ENCODE results near the gene RAB14. TPM values are rescaled to one million over a fixed set of nuclear protein-coding genes. Genes with fewer than 3 reads are reported as not detected.

Gene RAB14
- total RNA-seq, 1 experiment from 2014 or later, result 82.6 TPM

GRCh38 chr9:121192518-121192917 is 9.2 kb downstream of the RAB14 start:
- peaks cover 25% of the 10 kb centered on the region for H3K4me1 ChIP-seq (replicated peaks; ENCODE audit: insufficient read depth)
- CTCF ChIA-PET, result no interaction called here

GRCh38 chr9:121191235-121191634 is 10.4 kb downstream of the RAB14 start:
- BruUV-seq (replicated peaks), result no TSS peak
- Histone ChIP-seq H3K27ac (no peak overlapping the region), H3K79me2 (ENCODE audit: low read depth) (peaks cover 94% of the 10 kb centered on the region), H4K20me1 (ENCODE audit: insufficient read depth) (peaks cover 51% of the 10 kb centered on the region), H3F3A (ENCODE audit: insufficient read depth, low read depth) (no peaks in the 10 kb centered on the region), H3K4me3 (no peak overlapping the region), H3K27me3 (ENCODE audit: insufficient read depth, low read depth) (no peaks in the 10 kb centered on the region), H3K4me2 (no peak overlapping the region), H2AFZ (no peak overlapping the region), H3K9me2 (ENCODE audit: insufficient read depth) (no peaks in the 10 kb centered on the region), H3K36me3 (ENCODE audit: low read depth) (0 out of 2 replicates have a peak, but pooled peaks cover 9% of the 10 kb centered on the region), H3K4me1 (replicated peaks; ENCODE audit: insufficient read depth) (peaks cover 19% of the 10 kb centered on the region), H3K9me3 (ENCODE audit: insufficient read depth, low read depth) (no peaks in the 10 kb centered on the region)
- POLR2A ChIA-PET (ENCODE audit: unreplicated experiment), result interaction anchor here (0.7 kb wide), 1 partner anchor 72 kb away, joined by 6 read pairs; no protein-coding TSS in a partner anchor
- CTCF ChIA-PET, result no interaction called here
- TF ChIP-seq EZH2 (IDR thresholded peaks at IDR 0.05; ENCODE audit: low read depth) (no peak), CTCF (conservative IDR thresholded peaks at IDR 0.05) (no peak)
- DNase-seq, result no peak
- intact Hi-C loops (cut with micrococcal nuclease; ENCODE audit: unreplicated experiment), result no loop called here

More at GRCh38 chr9:121192518-121192917, 9.2 kb downstream of the RAB14 start:
- DNase-seq, result no peak
- no peaks in the 10 kb centered on the region for H3K9me3 ChIP-seq (ENCODE audit: insufficient read depth, low read depth)
- H3K27me3 ChIP-seq (ENCODE audit: insufficient read depth, low read depth), result no peaks in the 10 kb centered on the region
- TF ChIP-seq CTCF (conservative IDR thresholded peaks at IDR 0.05), result no peak
- no peak for TF ChIP-seq EZH2 (IDR thresholded peaks at IDR 0.05; ENCODE audit: low read depth)
- H3K27ac ChIP-seq, result no peak overlapping the region
- POLR2A ChIA-PET (ENCODE audit: unreplicated experiment), result no interaction called here
- BruUV-seq (replicated peaks), result no TSS peak
- H3K4me3 ChIP-seq, result no peak overlapping the region
- peaks cover 96% of the 10 kb centered on the region for H3K79me2 ChIP-seq (ENCODE audit: low read depth)
- H3K4me2 ChIP-seq, result no peak overlapping the region
- no peaks in the 10 kb centered on the region for H3F3A ChIP-seq (ENCODE audit: insufficient read depth, low read depth)
- H4K20me1 ChIP-seq (ENCODE audit: insufficient read depth), result peaks cover 64% of the 10 kb centered on the region
- H2AFZ ChIP-seq, result no peak overlapping the region
- intact Hi-C loops (cut with micrococcal nuclease; ENCODE audit: unreplicated experiment), result no loop called here
- 0 out of 2 replicates have a peak, but pooled peaks cover 6% of the 10 kb centered on the region for H3K36me3 ChIP-seq (ENCODE audit: low read depth)
- no peaks in the 10 kb centered on the region for H3K9me2 ChIP-seq (ENCODE audit: insufficient read depth)

GRCh38 chr9:121189660-121190059 is 12.0 kb downstream of the RAB14 start:
- no peak overlapping the region for H3K27ac ChIP-seq
- no peaks in the 10 kb centered on the region for H3F3A ChIP-seq (ENCODE audit: insufficient read depth, low read depth)
- H3K4me2 ChIP-seq, result no peak overlapping the region
- ChIA-PET POLR2A (ENCODE audit: unreplicated experiment) (no interaction called here), CTCF (no interaction called here)
- intact Hi-C loops (cut with micrococcal nuclease; ENCODE audit: unreplicated experiment), result no loop called here
- H3K9me3 ChIP-seq (ENCODE audit: insufficient read depth, low read depth), result no peaks in the 10 kb centered on the region
- no peak overlapping the region for H2AFZ ChIP-seq
- DNase-seq, result no peak
- H3K9me2 ChIP-seq (ENCODE audit: insufficient read depth), result no peaks in the 10 kb centered on the region
- TF ChIP-seq CTCF (conservative IDR thresholded peaks at IDR 0.05) (no peak), EZH2 (IDR thresholded peaks at IDR 0.05; ENCODE audit: low read depth) (no peak)
- no peak overlapping the region for H3K4me3 ChIP-seq
- peaks cover 91% of the 10 kb centered on the region for H3K79me2 ChIP-seq (ENCODE audit: low read depth)
- no TSS peak for BruUV-seq (replicated peaks)
- 0 out of 2 replicates have a peak, but pooled peaks cover 3% of the 10 kb centered on the region for H3K4me1 ChIP-seq (replicated peaks; ENCODE audit: insufficient read depth)
- H4K20me1 ChIP-seq (ENCODE audit: insufficient read depth), result peaks cover 41% of the 10 kb centered on the region
- H3K27me3 ChIP-seq (ENCODE audit: insufficient read depth, low read depth), result no peaks in the 10 kb centered on the region
- H3K36me3 ChIP-seq (ENCODE audit: low read depth), result 0 out of 2 replicates have a peak, but pooled peaks cover 16% of the 10 kb centered on the region
